ENCODE results near the gene KCNQ1OT1.

- TF ChIP-seq CTCF (IDR thresholded peaks at IDR 0.05) = no peak
- TF ChIP-seq POLR2AphosphoS5 (IDR thresholded peaks at IDR 0.05) = no peak
- no peak for TF ChIP-seq POLR2A (IDR thresholded peaks at IDR 0.05)
These were observed 25.1 kb downstream of the KCNQ1OT1 start for GRCh38 chr11:2674658-2675131.
